GM12874 (cell line): Measurements from ENCODE around the gene NIPBL.

ENCODE experiments used
- TF ChIP-seq, protein P1 (sequence below): IDR thresholded peaks from 2 replicates; pipeline ENCODE4 v1.5.1; 2011; ENCODE audit warnings: low read depth, mild to moderate bottlenecking, control low read depth, low read length, moderate library complexity; ENCODE audit not compliant: insufficient read depth

The NIPBL gene

DNA sequence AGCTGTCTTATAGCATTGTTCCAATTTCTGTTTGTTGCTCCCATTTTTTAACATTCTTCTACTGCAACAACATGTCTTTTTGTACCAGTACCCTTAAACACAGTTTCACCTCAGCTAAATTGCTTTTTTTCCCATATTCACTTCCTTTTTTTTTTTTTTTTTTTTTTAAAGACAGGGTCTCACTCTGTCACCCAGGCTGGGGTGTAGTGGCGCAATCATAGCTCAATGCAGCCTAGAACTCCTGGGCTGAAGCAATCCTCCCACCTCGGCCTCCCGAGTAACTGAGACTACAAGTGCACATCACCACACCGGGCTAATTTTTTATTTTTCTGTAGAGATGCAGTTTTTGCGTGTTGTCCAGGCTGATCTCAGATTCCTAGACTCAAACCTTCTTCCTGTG is 161.3 kb downstream of the NIPBL start:
- TF ChIP-seq, protein P1, sequence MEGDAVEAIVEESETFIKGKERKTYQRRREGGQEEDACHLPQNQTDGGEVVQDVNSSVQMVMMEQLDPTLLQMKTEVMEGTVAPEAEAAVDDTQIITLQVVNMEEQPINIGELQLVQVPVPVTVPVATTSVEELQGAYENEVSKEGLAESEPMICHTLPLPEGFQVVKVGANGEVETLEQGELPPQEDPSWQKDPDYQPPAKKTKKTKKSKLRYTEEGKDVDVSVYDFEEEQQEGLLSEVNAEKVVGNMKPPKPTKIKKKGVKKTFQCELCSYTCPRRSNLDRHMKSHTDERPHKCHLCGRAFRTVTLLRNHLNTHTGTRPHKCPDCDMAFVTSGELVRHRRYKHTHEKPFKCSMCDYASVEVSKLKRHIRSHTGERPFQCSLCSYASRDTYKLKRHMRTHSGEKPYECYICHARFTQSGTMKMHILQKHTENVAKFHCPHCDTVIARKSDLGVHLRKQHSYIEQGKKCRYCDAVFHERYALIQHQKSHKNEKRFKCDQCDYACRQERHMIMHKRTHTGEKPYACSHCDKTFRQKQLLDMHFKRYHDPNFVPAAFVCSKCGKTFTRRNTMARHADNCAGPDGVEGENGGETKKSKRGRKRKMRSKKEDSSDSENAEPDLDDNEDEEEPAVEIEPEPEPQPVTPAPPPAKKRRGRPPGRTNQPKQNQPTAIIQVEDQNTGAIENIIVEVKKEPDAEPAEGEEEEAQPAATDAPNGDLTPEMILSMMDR = no peak

DNA sequence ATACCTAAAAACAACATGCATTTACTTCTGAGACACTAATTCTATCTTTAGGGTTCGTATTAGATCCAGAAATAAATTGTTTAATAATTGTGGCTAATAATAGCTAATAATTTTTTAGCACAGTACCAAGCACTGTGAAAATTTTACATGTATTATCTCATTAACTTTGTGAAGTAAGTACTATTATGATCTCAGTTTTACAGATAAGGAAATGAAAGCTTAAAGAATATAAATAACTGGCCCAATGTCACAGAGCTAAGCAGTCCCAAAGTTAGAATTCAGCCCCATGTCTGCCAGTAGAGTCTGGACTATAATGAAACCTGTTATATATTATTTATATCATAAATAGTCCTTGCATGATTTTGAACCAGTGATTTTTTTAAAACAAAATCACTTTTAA is 163.3 kb downstream of the NIPBL start:
- TF ChIP-seq, protein P1 = no peak

DNA sequence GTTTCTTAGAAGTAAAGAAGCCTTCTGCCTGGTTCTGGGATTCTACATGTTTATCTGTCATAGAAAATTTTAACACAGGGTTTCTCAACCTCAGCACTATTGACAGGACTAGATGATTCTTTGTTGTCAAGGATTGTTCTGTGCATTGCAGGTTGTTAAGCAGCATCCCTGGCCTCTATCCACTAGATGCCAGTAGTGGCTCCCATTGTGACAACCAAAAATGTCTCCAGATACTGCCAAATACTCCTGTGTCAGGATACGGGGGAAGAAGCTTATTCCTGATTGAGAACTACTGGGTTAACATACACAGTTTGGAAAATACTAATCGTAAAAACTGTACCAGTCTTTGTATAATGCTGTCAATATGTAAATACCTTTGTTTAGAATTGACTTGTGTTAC is 167.1 kb downstream of the NIPBL start:
- TF ChIP-seq, protein P1 = peak; percentile 31

DNA sequence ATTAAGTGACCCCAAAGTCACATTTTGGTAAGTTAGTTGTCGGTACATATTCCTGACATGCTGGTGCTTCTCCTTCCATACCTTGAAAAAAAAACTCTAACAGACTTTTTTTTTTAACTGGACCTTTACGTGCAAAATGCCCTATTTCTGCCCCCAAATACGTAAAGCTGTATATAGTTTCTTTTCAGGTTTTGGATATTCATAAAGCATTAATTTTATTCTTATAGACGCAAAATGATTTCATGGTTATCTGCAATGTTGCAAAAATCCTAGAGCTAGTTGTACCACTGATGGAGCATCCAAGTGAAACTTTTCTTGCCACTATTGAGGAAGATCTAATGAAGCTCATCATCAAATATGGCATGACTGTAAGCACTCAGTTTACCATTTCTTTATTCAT is 167.6 kb downstream of the NIPBL start:
- TF ChIP-seq, protein P1 = no peak

DNA sequence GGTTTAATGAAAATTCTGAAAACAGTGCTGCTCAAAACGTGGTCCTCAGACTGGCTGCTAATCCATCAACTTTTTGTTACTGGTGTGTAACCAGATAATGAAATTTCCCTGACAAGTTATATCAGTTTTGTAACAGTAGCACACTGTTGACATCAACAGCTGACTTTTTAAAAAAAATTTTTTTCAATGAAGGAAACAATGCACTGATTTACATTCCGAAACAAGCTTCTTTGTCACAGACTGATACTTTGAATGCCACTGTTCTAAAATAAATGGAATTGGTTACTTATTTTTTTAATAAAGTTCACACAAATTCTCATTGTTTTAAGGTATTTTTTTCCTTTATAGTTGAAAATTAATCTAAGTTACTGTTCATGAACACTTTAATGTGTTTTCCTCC is 169.1 kb downstream of the NIPBL start:
- TF ChIP-seq, protein P1 = no peak

DNA sequence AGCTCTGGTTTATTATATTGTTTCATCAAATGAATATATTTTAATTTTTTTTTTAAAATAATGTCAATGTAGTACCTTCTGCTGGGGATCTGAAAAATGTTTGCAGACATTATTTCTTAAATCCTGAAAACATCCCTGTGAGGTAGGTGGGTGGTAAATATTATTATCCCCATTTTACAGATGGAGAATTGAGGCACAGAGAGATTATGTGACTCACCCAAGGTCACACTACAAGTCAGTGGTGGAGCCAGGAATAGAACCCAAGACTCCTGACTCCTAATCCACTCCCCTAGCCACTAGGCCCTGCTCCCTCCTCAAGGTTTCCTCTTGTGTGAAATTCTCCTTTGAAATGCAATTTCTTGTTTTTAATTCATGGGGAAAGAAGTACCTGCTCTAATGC is 171.4 kb downstream of the NIPBL start:
- TF ChIP-seq, protein P1 = no peak

DNA sequence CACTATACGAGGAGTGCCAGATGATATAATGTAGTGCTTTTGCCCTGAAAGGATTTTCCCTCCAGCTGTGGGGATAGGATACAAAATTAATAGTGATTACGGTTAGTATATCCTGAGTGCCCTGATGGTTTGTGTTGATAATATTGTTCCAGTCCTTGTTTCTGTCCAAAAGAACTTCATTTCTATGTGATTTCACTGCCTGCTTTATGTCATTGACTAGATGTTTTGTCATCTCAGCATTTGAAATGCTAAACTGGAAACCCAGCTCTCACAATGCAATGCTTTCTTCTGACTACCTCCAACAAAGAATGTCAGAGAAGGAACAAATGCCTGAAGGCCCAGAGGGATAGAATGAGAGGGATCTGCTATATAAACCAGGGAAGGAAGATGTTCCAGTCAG is 177.8 kb downstream of the NIPBL start:
- TF ChIP-seq, protein P1 = no peak
